Loucy (cell line): Measurements from ENCODE around the gene POMT1.

Experiments
- H2AFZ ChIP-seq: fragments of 200-600 bp; sonication (generic); 2 replicates; pipeline ENCODE4 v1.6.0; 2016; ENCODE audit warnings: antibody characterized with exemption, mild to moderate bottlenecking, low read length, moderate library complexity
- H3F3A ChIP-seq: fragments of 200-600 bp; 2 replicates; pipeline ENCODE4 v1.6.0; 2016; ENCODE audit warnings: antibody characterized with exemption, low read depth, mild to moderate bottlenecking
- H3K27me3 ChIP-seq: fragments of 200-600 bp; sonication (generic); 2 replicates; pipeline ENCODE4 v1.6.1; 2014; ENCODE audit warnings: low read length, mild to moderate bottlenecking; ENCODE audit not compliant: insufficient read depth, poor library complexity, severe bottlenecking
- H3K36me3 ChIP-seq: fragments of 200-600 bp; sonication (generic); 2 replicates; pipeline ENCODE4 v1.6.1; 2016; ENCODE audit warnings: low read length; ENCODE audit not compliant: insufficient read depth
- H3K4me1 ChIP-seq: fragments of 200-600 bp; sonication (generic); 2 replicates; pipeline ENCODE4 v1.5.1; 2014; ENCODE audit warnings: low read length, mild to moderate bottlenecking; ENCODE audit not compliant: insufficient read depth, poor library complexity, severe bottlenecking
- H3K4me2 ChIP-seq: fragments of 200-600 bp; sonication (generic); 2 replicates; pipeline ENCODE4 v1.6.0; 2014; ENCODE audit warnings: antibody characterized with exemption, low read length, low read depth, mild to moderate bottlenecking; ENCODE audit not compliant: poor library complexity, severe bottlenecking
- H3K4me3 ChIP-seq: fragments of 200-600 bp; sonication (generic); 2 replicates; pipeline ENCODE4 v1.5.1; 2014; ENCODE audit warnings: low read length, mild to moderate bottlenecking, mixed read lengths; ENCODE audit not compliant: poor library complexity, severe bottlenecking
- H3K79me2 ChIP-seq: fragments of 200-600 bp; sonication (generic); 2 replicates; pipeline ENCODE4 v1.6.1; 2014; ENCODE audit warnings: low read length; ENCODE audit not compliant: insufficient read depth
- H3K9ac ChIP-seq: fragments of 200-600 bp; sonication (generic); 2 replicates; pipeline ENCODE4 v1.6.0; 2014; ENCODE audit warnings: mild to moderate bottlenecking, low read depth, low read length, moderate library complexity; ENCODE audit not compliant: poor library complexity, severe bottlenecking
- H3K9me2 ChIP-seq: fragments of 200-600 bp; sonication (generic); replicated peaks from 2 replicates; pipeline ENCODE4 v1.6.1; 2016; ENCODE audit warnings: low read depth, low read length, mixed read lengths
- H3K9me3 ChIP-seq: fragments of 200-600 bp; sonication (generic); 2 replicates; pipeline ENCODE4 v1.6.1; 2014; ENCODE audit warnings: mild to moderate bottlenecking, antibody characterized with exemption, low read length, low read depth; ENCODE audit not compliant: insufficient read depth
- H4K20me1 ChIP-seq: fragments of 200-600 bp; sonication (generic); 2 replicates; pipeline ENCODE4 v1.6.0; 2014; ENCODE audit warnings: antibody characterized with exemption, low read length, mild to moderate bottlenecking; ENCODE audit not compliant: insufficient read depth, poor library complexity, severe bottlenecking
- EZH2phosphoT487 ChIP-seq: fragments of 200-600 bp; IDR thresholded peaks from 2 replicates; pipeline ENCODE4 v1.6.1; 2018; ENCODE audit warnings: antibody characterized with exemption, mild to moderate bottlenecking, moderate library complexity, borderline replicate concordance
- TF ChIP-seq, protein P1 (sequence below): fragments of 200-600 bp; sonication (generic); conservative IDR thresholded peaks from 2 replicates; pipeline ENCODE4 v1.5.1; 2014; ENCODE audit warnings: mild to moderate bottlenecking, antibody characterized with exemption, low read length

POMT1 gene

DNA sequence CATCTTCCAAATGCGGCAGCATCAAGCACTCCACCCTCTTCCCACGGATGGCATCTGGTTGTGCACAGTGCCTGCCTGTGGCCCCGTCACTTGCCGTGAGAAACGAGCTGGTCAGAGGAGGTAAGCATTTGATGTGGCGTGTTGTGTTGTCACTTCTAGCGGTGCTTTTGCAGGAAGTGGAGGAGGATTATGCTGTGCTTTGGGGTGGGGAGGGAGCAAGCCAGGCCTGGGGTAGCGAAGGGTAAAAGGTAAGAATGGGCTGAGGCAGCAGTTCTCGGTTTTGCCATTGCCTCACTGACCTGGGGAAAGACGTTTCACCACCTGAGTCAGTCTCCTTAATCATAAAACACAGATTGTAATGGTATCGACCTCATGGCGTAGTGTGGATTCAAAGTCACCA is 2.3 kb upstream of the POMT1 start:
- Histone ChIP-seq H3F3A (no peaks in the 10 kb centered on the region), H3K9me2 (no peaks in the 10 kb centered on the region), H4K20me1 (peaks cover 5% of the 10 kb centered on the region), H3K9ac (peak overlapping the region; percentile 16), H3K27me3 (no peaks in the 10 kb centered on the region), H3K79me2 (peaks cover 21% of the 10 kb centered on the region), H3K36me3 (peaks cover 45% of the 10 kb centered on the region; the same call in 1 of the 2 replicates), H3K4me2 (peak overlapping the region; percentile 94), H3K9me3 (no peaks in the 10 kb centered on the region), H2AFZ (no peak overlapping the region), H3K4me1 (peaks cover 14% of the 10 kb centered on the region), H3K4me3 (peak overlapping the region; percentile 21)
- TF ChIP-seq, protein P1, sequence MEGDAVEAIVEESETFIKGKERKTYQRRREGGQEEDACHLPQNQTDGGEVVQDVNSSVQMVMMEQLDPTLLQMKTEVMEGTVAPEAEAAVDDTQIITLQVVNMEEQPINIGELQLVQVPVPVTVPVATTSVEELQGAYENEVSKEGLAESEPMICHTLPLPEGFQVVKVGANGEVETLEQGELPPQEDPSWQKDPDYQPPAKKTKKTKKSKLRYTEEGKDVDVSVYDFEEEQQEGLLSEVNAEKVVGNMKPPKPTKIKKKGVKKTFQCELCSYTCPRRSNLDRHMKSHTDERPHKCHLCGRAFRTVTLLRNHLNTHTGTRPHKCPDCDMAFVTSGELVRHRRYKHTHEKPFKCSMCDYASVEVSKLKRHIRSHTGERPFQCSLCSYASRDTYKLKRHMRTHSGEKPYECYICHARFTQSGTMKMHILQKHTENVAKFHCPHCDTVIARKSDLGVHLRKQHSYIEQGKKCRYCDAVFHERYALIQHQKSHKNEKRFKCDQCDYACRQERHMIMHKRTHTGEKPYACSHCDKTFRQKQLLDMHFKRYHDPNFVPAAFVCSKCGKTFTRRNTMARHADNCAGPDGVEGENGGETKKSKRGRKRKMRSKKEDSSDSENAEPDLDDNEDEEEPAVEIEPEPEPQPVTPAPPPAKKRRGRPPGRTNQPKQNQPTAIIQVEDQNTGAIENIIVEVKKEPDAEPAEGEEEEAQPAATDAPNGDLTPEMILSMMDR, result no peak
- no peak for TF ChIP-seq EZH2phosphoT487

DNA sequence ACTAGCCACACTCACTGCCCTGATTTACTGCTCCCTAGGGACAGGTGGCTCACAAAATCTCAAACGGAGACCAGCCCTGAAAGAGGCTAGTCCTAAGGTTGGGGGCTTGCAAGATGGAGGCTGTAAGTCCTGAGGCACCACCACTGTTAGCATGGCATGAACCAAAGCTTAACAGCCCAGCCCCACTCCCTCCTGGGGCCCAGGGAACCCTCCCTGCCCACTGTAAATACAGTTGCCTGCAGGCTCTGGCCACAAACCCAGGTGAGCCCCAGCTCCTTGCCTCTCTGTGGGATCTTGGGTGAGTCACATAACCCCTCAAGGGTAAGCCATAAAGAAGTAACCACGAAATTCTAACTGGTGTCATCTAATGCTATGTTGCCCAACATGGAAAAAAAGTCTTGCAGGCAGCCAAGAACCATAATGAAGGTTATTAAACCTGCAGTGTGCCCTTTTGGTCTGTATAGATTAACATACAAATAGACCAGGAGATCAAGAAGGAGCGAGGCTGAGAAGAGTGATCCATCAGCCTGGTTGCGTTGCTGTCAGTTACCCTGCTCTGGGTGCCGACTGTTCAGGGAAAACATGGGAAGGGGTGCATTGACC is 1.7 kb upstream of the POMT1 start:
- H3K4me2 ChIP-seq, result peak overlapping the region; percentile 94
- H3K9me2 ChIP-seq, result no peaks in the 10 kb centered on the region
- H3F3A ChIP-seq, result no peaks in the 10 kb centered on the region
- peaks cover 14% of the 10 kb centered on the region for H3K4me1 ChIP-seq
- no peak overlapping the region for H2AFZ ChIP-seq
- no peaks in the 10 kb centered on the region for H3K27me3 ChIP-seq
- peak overlapping the region; percentile 16 for H3K9ac ChIP-seq
- TF ChIP-seq, protein P1, result no peak
- no peak for TF ChIP-seq EZH2phosphoT487
- peaks cover 38% of the 10 kb centered on the region; the same call in 1 of the 2 replicates for H3K36me3 ChIP-seq
- no peaks in the 10 kb centered on the region for H3K9me3 ChIP-seq
- H3K4me3 ChIP-seq, result peak overlapping the region; percentile 21
- peaks cover 5% of the 10 kb centered on the region for H4K20me1 ChIP-seq
- H3K79me2 ChIP-seq, result peaks cover 21% of the 10 kb centered on the region

DNA sequence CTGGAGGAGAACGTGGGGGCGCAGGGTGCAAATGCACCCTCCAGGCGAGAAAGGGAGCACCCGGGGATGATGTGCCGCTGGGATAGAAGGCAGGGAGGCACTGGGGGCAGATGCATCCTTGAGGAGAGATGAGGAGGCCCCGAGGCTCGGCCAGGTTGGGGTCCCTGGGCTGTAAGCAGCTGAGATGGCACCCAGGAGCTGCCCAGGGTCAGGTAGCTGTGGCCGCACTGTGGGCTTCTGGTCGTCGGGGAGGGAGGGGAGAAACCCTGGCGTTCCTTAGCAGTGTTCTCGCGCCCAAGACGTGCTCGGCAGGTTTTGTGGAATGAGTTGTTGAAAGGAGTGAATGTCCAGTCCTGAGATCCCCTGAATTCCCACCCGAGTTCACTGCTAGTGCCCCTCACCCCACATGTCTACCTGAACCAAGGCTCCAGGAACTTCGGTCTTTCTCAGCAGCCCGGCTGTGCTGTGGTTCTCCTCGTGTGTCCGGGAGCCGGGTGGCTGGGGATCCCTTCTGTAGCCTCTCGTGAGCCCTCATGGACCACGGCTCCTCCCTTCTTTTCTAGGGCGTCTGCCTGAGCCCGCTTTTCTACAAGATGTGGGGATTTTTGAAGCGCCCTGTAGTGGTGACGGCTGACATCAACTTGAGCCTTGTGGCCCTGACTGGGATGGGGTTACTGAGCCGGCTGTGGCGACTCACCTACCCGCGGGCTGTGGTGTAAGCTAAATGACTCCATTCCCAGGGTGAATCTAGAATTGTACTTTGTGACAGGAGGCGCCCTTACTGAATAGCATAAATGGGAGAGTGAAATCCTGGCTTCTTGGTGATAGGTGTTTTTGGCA is 1.1 kb downstream of the POMT1 start:
- Histone ChIP-seq H3K4me2 (peak overlapping the region; percentile 94), H3K36me3 (peaks cover 17% of the 10 kb centered on the region; the same call in 1 of the 2 replicates), H4K20me1 (peaks cover 5% of the 10 kb centered on the region), H3K4me1 (peaks cover 14% of the 10 kb centered on the region), H3K79me2 (peaks cover 21% of the 10 kb centered on the region), H2AFZ (peak overlapping the region; percentile 98), H3F3A (no peaks in the 10 kb centered on the region), H3K9ac (peak overlapping the region; percentile 91), H3K27me3 (no peaks in the 10 kb centered on the region), H3K9me3 (no peaks in the 10 kb centered on the region), H3K4me3 (peak overlapping the region; percentile 93), H3K9me2 (no peaks in the 10 kb centered on the region)
- no peak for TF ChIP-seq EZH2phosphoT487
- TF ChIP-seq, protein P1, result peak; percentile 44
